HepG2 (cell line): Measurements from ENCODE around the gene ARIH1. TPM values are rescaled to one million over a fixed set of nuclear protein-coding genes. Genes with fewer than 3 reads are reported as not detected.
A peak's percentile ranks its signal among the peaks of the same experiment; 100 is the strongest.

Source experiments
- ATAC-seq: fragments of 200-7000 bp; cut with Tn5 transposase; 3 replicates; pipeline ENCODE4 v1.9.1; 2020; ENCODE audit warnings: mild to moderate bottlenecking, moderate library complexity
- BruUV-seq: library from RNA; stranded (reverse); fragments of 400-500 nt; replicated peaks from 2 replicates; lab custom pipeline; 2021; lab: Mats Ljungman, UMichigan
- CTCF ChIA-PET: fragments of 300-600 bp; formaldehyde crosslinking; extraction: SDS; loops from one replicate; lab custom pipeline; 2021; ENCODE audit warnings: low total read pairs, inconsistent platforms, low intra/inter-chr PET ratio; lab: Yijun Ruan, JAX
- POLR2A ChIA-PET: fragments of 350-600 bp; sonication (Branson Sonifier 250); formaldehyde crosslinking; loops from one replicate; lab custom pipeline; 2020; ENCODE audit warnings: antibody characterized with exemption, inconsistent platforms; lab: Yijun Ruan, JAX
- DNase-seq: peaks from one replicate; pipeline ENCODE4 v3.0.0-alpha.2; 2015; ENCODE audit warnings: low spot score
- FAIRE-seq: peaks from 3 replicates; lab custom pipeline; 2011; peaks lifted over from hg19 to GRCh38; lab: Jason Lieb, UNC
- H2AFZ ChIP-seq: one replicate; pipeline ENCODE4 v1.6.1; 2011; ENCODE audit warnings: low read length, inconsistent platforms
- H3K27ac ChIP-seq: fragments of 300-600 bp; 3 replicates; pipeline ENCODE4 v1.8.0; 2011; ENCODE audit warnings: mixed run types, mild to moderate bottlenecking, mixed read lengths, low read length, inconsistent platforms; ENCODE audit not compliant: insufficient read depth; ENCODE audit errors: extremely low read length
- H3K27me3 ChIP-seq, 2 experiments: fragments of 200-600 bp in 1 of 2; 2 replicates in 1 of 2; 3 replicates in 1 of 2; pipeline versions ENCODE4 v1.6.0 to v1.8.0; 2011; ENCODE audit warnings: low read length in 2 of 2, mild to moderate bottlenecking in 2 of 2, moderate library complexity in 2 of 2, inconsistent platforms in 1 of 2; ENCODE audit not compliant: insufficient read depth in 2 of 2, control insufficient read depth in 1 of 2
- H3K36me3 ChIP-seq, 2 experiments: fragments of 200-600 bp in 1 of 2; replicated peaks in 1 of 2; 2 replicates in 1 of 2; 3 replicates in 1 of 2; pipeline versions ENCODE4 v1.5.1 to v1.8.0; 2011; ENCODE audit warnings: low read length in 2 of 2, inconsistent platforms in 1 of 2; ENCODE audit not compliant: insufficient read depth in 2 of 2, control insufficient read depth in 1 of 2
- H3K4me1 ChIP-seq: 2 replicates; pipeline ENCODE4 v1.5.1; 2012; ENCODE audit warnings: low read length, inconsistent platforms; ENCODE audit not compliant: insufficient read depth
- H3K4me2 ChIP-seq: 2 replicates; pipeline ENCODE4 v1.6.0; 2011; ENCODE audit warnings: low read depth, low read length, inconsistent platforms
- H3K4me3 ChIP-seq, 3 experiments: fragments of 200-600 bp in 1 of 3; sonication (generic), shearing (Covaris generic) in 1 of 3; replicated peaks in 1 of 3; 2 replicates each; pipeline ENCODE4 v1.5.1; 2011 to 2016; ENCODE audit warnings: low read length in 3 of 3, inconsistent platforms in 2 of 3, low read depth in 2 of 3, mild to moderate bottlenecking in 2 of 3, control low read depth in 1 of 3, mixed read lengths in 1 of 3; ENCODE audit not compliant: insufficient read depth in 1 of 3
- H3K79me2 ChIP-seq: one replicate; pipeline ENCODE4 v1.6.1; 2011; ENCODE audit warnings: low read length, inconsistent platforms; ENCODE audit not compliant: insufficient read depth
- H3K9ac ChIP-seq: 2 replicates; pipeline ENCODE4 v1.6.0; 2011; ENCODE audit warnings: mild to moderate bottlenecking, low read depth, low read length, inconsistent platforms; ENCODE audit not compliant: insufficient read depth
- H3K9me3 ChIP-seq: 2 replicates; pipeline ENCODE4 v1.5.1; 2012; ENCODE audit warnings: mild to moderate bottlenecking, low read length
- H4K20me1 ChIP-seq: 2 replicates; pipeline ENCODE4 v1.6.0; 2011; ENCODE audit warnings: inconsistent platforms, mild to moderate bottlenecking, low read length, moderate library complexity; ENCODE audit not compliant: insufficient read depth
- ARID2 ChIP-seq: sonication (generic); formaldehyde crosslinking; IDR thresholded peaks from 2 replicates; pipeline ENCODE4 v1.8.1; 2022; ENCODE audit warnings: mild to moderate bottlenecking, missing genetic modification reagents, borderline replicate concordance
- CEBPB ChIP-seq: IDR thresholded peaks from 2 replicates; pipeline ENCODE4 v1.6.1; 2011; ENCODE audit warnings: low read depth, low read length, improper control_type of control experiment, borderline replicate concordance
- CTCF ChIP-seq: sonication (generic); formaldehyde crosslinking; IDR thresholded peaks from 2 replicates; pipeline ENCODE4 v1.5.0; 2020; ENCODE audit warnings: mild to moderate bottlenecking, missing genetic modification reagents, moderate library complexity
- IKZF4 ChIP-seq: sonication (generic); formaldehyde crosslinking; IDR thresholded peaks from 2 replicates; pipeline ENCODE4 v1.5.1; 2020; ENCODE audit warnings: borderline replicate concordance, mild to moderate bottlenecking, low read depth, missing genetic modification reagents; ENCODE audit errors: not compliant biosample characterization
- RAD21 ChIP-seq: fragments of 450-650 bp; formaldehyde crosslinking; IDR thresholded peaks from 2 replicates; pipeline ENCODE4 v1.5.0; 2020; ENCODE audit warnings: mild to moderate bottlenecking
- SMC3 ChIP-seq: IDR thresholded peaks from 2 replicates; pipeline ENCODE4 v1.6.1; 2011; ENCODE audit warnings: low read length, improper control_type of control experiment
- SNRNP70 ChIP-seq: fragments of 200-400 bp; formaldehyde crosslinking; IDR thresholded peaks from 2 replicates; pipeline ENCODE4 v1.6.1; 2017; ENCODE audit warnings: mild to moderate bottlenecking, low read depth, low read length, moderate library complexity
- SRY ChIP-seq: sonication (generic); formaldehyde crosslinking; IDR thresholded peaks from 2 replicates; pipeline ENCODE4 v1.8.0; 2022; ENCODE audit warnings: mild to moderate bottlenecking, missing genetic modification reagents
- STAG1 ChIP-seq: sonication (generic); formaldehyde crosslinking; IDR thresholded peaks from 2 replicates; pipeline ENCODE4 v1.4.0; 2020; ENCODE audit warnings: missing genetic modification reagents
- ZNF318 ChIP-seq: sonication (generic); formaldehyde crosslinking; IDR thresholded peaks from 2 replicates; pipeline ENCODE4 v1.4.0; 2020; ENCODE audit warnings: mild to moderate bottlenecking, missing genetic modification reagents
- WGBS: methylation state at CpG from one replicate; pipeline ENCODE4 v1.1.6; 2017; ENCODE audit warnings: low lambda C conversion rate; 5-methylcytosine and 5-hydroxymethylcytosine counted together
- in situ Hi-C: cut with HindIII; loops from 2 replicates; pipeline ENCODE4 v1.10.0; 2017; ENCODE audit warnings: low pct_unique_long_range_greater_than_20kb; ENCODE audit not compliant: extremely low pct_ligation_motif_present
- intact Hi-C: fragments of 100-400 bp; cut with micrococcal nuclease; formaldehyde crosslinking; loops from one replicate; pipeline ENCODE4 v1.10.0; 2022; ENCODE audit not compliant: unreplicated experiment
- polyA plus RNA-seq, 8 experiments: library from polyadenylated mRNA; depleted of rRNA in 3 of 8; stranded (reverse) in 7 of 8; unstranded in 1 of 8; fragments of >200 nt; fragmentation: Illumina TruSeq in 4 of 8; extraction: Trizol in 4 of 8; gene quantifications; 2 replicates each; pipeline versions ENCODE4 v1.2.1 to v1.2.3, GENCODE V29; 2011 to 2016; ENCODE audit warnings: low read depth in 4 of 8, missing spikeins in 1 of 8, mixed read lengths in 1 of 8; ENCODE audit not compliant: insufficient read depth in 1 of 8
- total RNA-seq, 5 experiments: library from RNA; depleted of rRNA; stranded (reverse); fragments of >200 nt; fragmentation: Illumina TruSeq; extraction: Trizol; gene quantifications; 2 replicates each; pipeline ENCODE4 v1.2.3, GENCODE V29; 2016; ENCODE audit warnings: low read depth in 1 of 5

The ARIH1 gene
- total and polyA plus RNA-seq, 2 of the 13 experiments (the other 11 are each of a cell fraction or from before 2014, with no cell fraction given), result 38.8 to 59.8 TPM

- no peak for TF ChIP-seq ZNF318 (CRISPR knock-in tag)
These were observed 119.7 kb downstream of the ARIH1 start (continued) for GRCh38 chr15:72593838-72594237.

- Histone ChIP-seq H3K27ac (no peak overlapping the region), H3K27me3 (no peaks in the 10 kb centered on the region), H4K20me1 (no peaks in the 10 kb centered on the region), H3K36me3 (no peaks in the 10 kb centered on the region), H3K4me3 (no peak overlapping the region), H3K9me3 (no peaks in the 10 kb centered on the region), H3K79me2 (no peaks in the 10 kb centered on the region), H3K9ac (no peak overlapping the region), H2AFZ (no peak overlapping the region), H3K4me2 (no peak overlapping the region), H3K4me1 (peaks cover 6% of the 10 kb centered on the region; the same call in 1 of the 2 replicates)
- ChIA-PET CTCF (interaction anchor here (1.3 kb wide), 1 partner anchor 71 kb away, joined by 8 read pairs; no protein-coding TSS in a partner anchor), POLR2A (interaction anchor here (1.2 kb wide), 1 partner anchor 86 kb away, joined by 3 read pairs; the partner anchor contains the start of genes BBS4 and HIGD2B)
- peak; percentile 37 for DNase-seq
- intact Hi-C loops (loop anchor here (5.0 kb wide), 1 partner anchor 87 kb away; the partner anchor contains the start of genes BBS4 and HIGD2B), in situ Hi-C loops (loop anchor here (10.0 kb wide), 1 partner anchor 85 kb away; the partner anchor contains the start of genes BBS4 and HIGD2B)
- FAIRE-seq, result peak; percentile 69
- no TSS peak for BruUV-seq
- peak; percentile 35; the same call in 1 of the 2 replicates for TF ChIP-seq CEBPB
- peak; percentile 64 for TF ChIP-seq STAG1
- TF ChIP-seq SNRNP70, result no peak
- peak; percentile 51 for TF ChIP-seq IKZF4 (CRISPR knock-in tag)
- peak; percentile 38; the same call in 1 of the 2 replicates for TF ChIP-seq RAD21 (CRISPR knock-in tag)
- TF ChIP-seq CTCF, result peak; percentile 73
- peak; percentile 69 for TF ChIP-seq SMC3
- TF ChIP-seq SRY, result no peak
- TF ChIP-seq ARID2, result no peak
- 5% methylated on average over 2 of the region's 2 CpGs for WGBS
- ATAC-seq, result peak; percentile 71
These were observed 125.8 kb downstream of the ARIH1 start for GRCh38 chr15:72599855-72600464.
